Lower leg skin (tissue), 4 donors: ENCODE data around the gene ARF6. TPM values are rescaled to one million over a fixed set of nuclear protein-coding genes. Genes with fewer than 3 reads are reported as not detected.
"Not testable (repeated sequence)": the region's sequence is repeated elsewhere in the genome, so short reads cannot be mapped to it uniquely, and the experiment has no call there.

Experiments used
- DNase-seq, 2 donors: peaks; one replicate each; pipeline ENCODE4 v3.0.0-alpha.2; 2019; ENCODE audit warnings: low spot score in 2 of 2
- H3K4me3 ChIP-seq: fragments of 200-600 bp; sonication (generic); 2 replicates; pipeline ENCODE4 v1.5.1; 2017; ENCODE audit warnings: mild to moderate bottlenecking, low read depth; ENCODE audit not compliant: poor library complexity, severe bottlenecking
- CTCF ChIP-seq, 3 donors: fragments of 450-650 bp; IDR thresholded peaks; one replicate each; pipeline ENCODE4 v1.5.1; 2016; ENCODE audit warnings: antibody characterized with exemption in 3 of 3, mild to moderate bottlenecking in 3 of 3, moderate library complexity in 2 of 3
- POLR2A ChIP-seq, 2 donors: fragments of 450-650 bp; IDR thresholded peaks; one replicate each; pipeline ENCODE4 v1.6.1; 2016 to 2017; ENCODE audit warnings: antibody characterized with exemption in 2 of 2, mild to moderate bottlenecking in 1 of 2, moderate library complexity in 1 of 2
- WGBS, 2 donors: methylation state at CpG; one replicate each; pipeline ENCODE4 v1.1.5; 2018; 5-methylcytosine and 5-hydroxymethylcytosine counted together
- intact Hi-C: fragments of 100-400 bp; cut with DNase I; formaldehyde crosslinking; loops from one replicate; pipeline ENCODE4 v1.15.0; 2023; ENCODE audit warnings: low total_unique reads
- total RNA-seq, 4 donors: library from RNA; depleted of rRNA; stranded (reverse); fragments of >200 nt; gene quantifications; one replicate each; pipeline ENCODE4 v1.1.0, GENCODE V29; 2016

ARF6 gene
- total RNA-seq, 4 donors from 2014 or later = 102 to 128 (median 121) TPM

DNA sequence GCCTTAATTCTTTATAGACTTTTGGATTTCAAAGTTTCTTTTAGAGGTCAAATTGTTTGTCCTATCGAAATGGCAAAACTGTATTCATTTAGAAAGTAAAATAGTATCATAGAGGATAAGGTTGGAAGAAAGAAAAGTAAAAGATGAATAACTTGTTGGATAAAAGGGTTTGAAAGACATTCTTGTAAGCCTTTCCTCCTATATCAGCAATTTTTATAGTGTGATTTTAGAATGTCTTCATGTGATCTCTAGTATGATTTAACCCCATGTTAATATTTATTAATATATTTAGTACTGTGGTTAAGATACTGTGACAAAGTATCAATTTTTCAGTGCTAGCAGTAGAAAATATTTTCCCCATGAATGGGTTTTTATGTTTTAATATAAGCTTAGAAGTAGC, 4.5 kb downstream of the ARF6 start:
- no peak for DNase-seq
- no peak overlapping the region for H3K4me3 ChIP-seq
- 33 to 45% methylated on average over 1 of the region's 1 CpG for WGBS, 2 donors
- TF ChIP-seq CTCF (IDR thresholded peaks at IDR 0.05) (no peak), POLR2A (IDR thresholded peaks at IDR 0.05) (no peak)
- intact Hi-C loops = loop anchor here (10.0 kb wide), 1 partner anchor 107 kb away; no protein-coding TSS in a partner anchor

DNA sequence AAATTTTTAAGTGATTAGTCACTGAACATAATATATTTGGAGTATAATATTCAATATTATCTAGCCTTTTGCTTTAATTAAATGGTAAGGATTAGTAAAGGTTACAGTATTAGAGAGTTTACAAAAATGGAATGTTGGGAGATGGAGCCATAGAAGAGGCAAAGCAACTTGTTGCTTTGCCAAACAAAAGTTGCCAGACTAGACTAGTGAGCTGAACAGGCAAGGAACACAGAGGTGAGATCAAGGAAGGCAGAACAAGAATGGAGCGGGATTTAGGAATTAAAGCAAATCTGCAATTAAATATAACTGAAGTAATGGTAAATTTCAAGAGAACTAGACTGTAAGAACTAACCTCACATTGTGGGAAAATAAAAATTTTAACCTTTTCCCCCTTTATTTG, 5.1 kb downstream of the ARF6 start:
- WGBS, 2 donors = 49 to 55% methylated on average over 1 of the region's 1 CpG
- intact Hi-C loops = loop anchor here (10.0 kb wide), 1 partner anchor 107 kb away; no protein-coding TSS in a partner anchor

GRCh38 chr14:49898485-49898884, 5.6 kb downstream of the ARF6 start:
- intact Hi-C loops = loop anchor here (10.0 kb wide), 1 partner anchor 106 kb away; no protein-coding TSS in a partner anchor
- WGBS, 2 donors = 51 to 69% methylated on average over 2 of the region's 2 CpGs
- DNase-seq = peak in 1 of 2 donors; percentile 31
- H3K4me3 ChIP-seq = no peak overlapping the region
- TF ChIP-seq CTCF (IDR thresholded peaks at IDR 0.05) (no peak), POLR2A (IDR thresholded peaks at IDR 0.05) (no peak)

More for the DNA sequence above, 5.1 kb downstream of the ARF6 start:
- TF ChIP-seq CTCF (IDR thresholded peaks at IDR 0.05) = no peak
- TF ChIP-seq POLR2A (IDR thresholded peaks at IDR 0.05) = no peak
- H3K4me3 ChIP-seq = no peak overlapping the region
- no peak for DNase-seq

DNA sequence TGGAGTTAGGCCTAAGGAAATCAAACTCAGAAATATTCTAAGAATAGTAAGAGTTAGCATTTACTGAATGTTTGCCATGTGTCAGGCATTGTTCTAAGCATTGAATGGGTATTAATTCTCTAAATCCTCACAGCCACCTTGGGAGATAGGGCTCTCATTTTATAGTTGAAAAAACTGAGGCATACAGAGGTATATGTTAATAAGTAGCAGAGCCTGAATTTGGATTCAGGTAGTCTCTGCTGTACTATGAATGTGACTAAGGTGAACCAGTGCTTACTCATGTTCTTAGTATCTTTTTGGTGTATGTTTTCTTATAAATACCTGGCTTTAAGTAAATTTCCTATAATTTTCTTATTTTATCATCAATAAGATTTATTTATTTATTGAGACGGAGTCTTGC, 8.1 kb downstream of the ARF6 start:
- no peak overlapping the region for H3K4me3 ChIP-seq
- no peak for TF ChIP-seq CTCF (IDR thresholded peaks at IDR 0.05)
- TF ChIP-seq POLR2A (IDR thresholded peaks at IDR 0.05) = no peak
- intact Hi-C loops = no loop called here
- DNase-seq = no peak
- 96 to 97% methylated on average over 1 of the region's 1 CpG for WGBS, 2 donors

DNA sequence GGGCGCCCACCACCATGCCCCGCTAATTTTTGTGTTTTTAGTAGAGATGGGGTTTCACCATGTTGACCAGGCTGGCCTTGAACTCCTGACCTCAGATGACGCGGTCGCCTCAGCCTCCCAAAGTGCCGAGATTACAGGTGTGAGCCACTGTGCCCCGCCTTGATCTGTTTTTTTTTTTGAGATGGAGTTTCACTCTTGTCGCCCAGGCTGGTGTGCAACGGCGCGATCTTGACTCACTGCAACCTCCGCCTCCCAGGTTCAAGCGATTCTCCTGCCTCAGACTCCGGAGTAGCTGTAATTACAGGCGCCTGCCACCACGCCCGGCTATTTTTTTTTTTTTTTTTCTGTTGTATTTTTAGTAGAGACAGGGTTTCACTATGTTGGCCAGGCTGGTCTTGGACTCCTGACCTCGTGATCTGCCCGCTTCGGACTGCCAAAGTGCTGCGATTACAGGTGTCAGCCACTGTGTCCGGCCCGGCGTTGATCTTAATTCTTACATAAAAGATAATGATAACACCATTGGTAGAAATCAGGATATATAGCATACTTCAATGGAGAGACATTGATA, 9.9 kb downstream of the ARF6 start:
- DNase-seq, H3K4me3 ChIP-seq, intact Hi-C loops: not testable (repeated sequence)
- WGBS, 2 donors = 78 to 79% methylated on average over 24 of the region's 24 CpGs

DNA sequence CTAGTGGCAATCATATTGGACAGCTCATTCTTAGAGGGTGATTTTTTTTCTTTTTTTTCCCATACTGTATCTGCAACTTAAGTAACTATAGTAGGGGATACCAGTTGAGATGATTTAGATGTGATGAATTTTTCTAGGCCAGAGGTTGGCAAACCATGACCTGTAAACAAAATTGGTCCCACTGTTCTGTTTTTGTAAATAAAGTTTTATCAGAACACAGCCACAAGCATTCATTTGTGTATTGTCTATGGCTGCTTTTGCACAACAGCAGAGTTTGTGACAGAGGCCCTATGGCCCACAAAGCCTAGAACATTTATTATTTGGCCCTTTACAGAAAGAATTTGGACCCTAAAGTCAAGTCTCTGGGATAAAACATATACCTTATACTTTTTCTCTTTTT, 11.4 kb downstream of the ARF6 start:
- no peak for DNase-seq

More for the DNA sequence above, 11.4 kb downstream of the ARF6 start:
- TF ChIP-seq POLR2A (IDR thresholded peaks at IDR 0.05) = no peak
- TF ChIP-seq CTCF (IDR thresholded peaks at IDR 0.05) = no peak
- no peak overlapping the region for H3K4me3 ChIP-seq
- intact Hi-C loops = no loop called here
